Left renal cortex interstitium (tissue), 4 donors: ENCODE data around the gene FHDC1. TPM values are rescaled to one million over a fixed set of nuclear protein-coding genes. Genes with fewer than 3 reads are reported as not detected.

ENCODE experiments used
- DNase-seq, 4 donors: peaks; one replicate each; pipeline ENCODE4 v3.0.0-alpha.2; 2013; ENCODE audit warnings: low read depth in 4 of 4, low spot score in 2 of 4, missing footprints in 1 of 4
- polyA plus RNA-seq, 4 donors: library from polyadenylated mRNA; unstranded; fragments of 120-200 nt; gene quantifications; one replicate each; pipeline ENCODE4 v1.2.1, GENCODE V29; 2013; ENCODE audit not compliant: insufficient read length in 4 of 4

The FHDC1 gene
- polyA plus RNA-seq, 4 donors, result 4.1 to 4.8 (median 4.5) TPM

GRCh38 chr4:153025406-153025805, 89.3 kb downstream of the FHDC1 start:
- DNase-seq, result no peak

GRCh38 chr4:153026591-153027346, 90.6 kb downstream of the FHDC1 start:
- no peak for DNase-seq

GRCh38 chr4:153027866-153028265, 91.7 kb downstream of the FHDC1 start:
- no peak for DNase-seq

- DNase-seq, result no peak
Observed at GRCh38 chr4:153028535-153028934, 92.4 kb downstream of the FHDC1 start.

Other genes with a start within 250 kb of the FHDC1 start
- gene TIGD4, start 156.6 kb upstream of the FHDC1 start, polyA plus RNA-seq, result 1 to 10 TPM; 1.7 to 3.0 (median 2.4) TPM
- gene ARFIP1, start 156.4 kb upstream of the FHDC1 start, polyA plus RNA-seq, result 10 to 100 TPM; 40.4 to 46.7 (median 44.8) TPM